Limb (tissue), 2 donors: ENCODE results near the gene SNX12.

ENCODE experiments used
- DNase-seq, 2 donors: peaks; one replicate each; pipeline ENCODE4 v3.0.0-alpha.2; 2016; ENCODE audit errors: extremely low spot score in 2 of 2

SNX12 gene

DNA sequence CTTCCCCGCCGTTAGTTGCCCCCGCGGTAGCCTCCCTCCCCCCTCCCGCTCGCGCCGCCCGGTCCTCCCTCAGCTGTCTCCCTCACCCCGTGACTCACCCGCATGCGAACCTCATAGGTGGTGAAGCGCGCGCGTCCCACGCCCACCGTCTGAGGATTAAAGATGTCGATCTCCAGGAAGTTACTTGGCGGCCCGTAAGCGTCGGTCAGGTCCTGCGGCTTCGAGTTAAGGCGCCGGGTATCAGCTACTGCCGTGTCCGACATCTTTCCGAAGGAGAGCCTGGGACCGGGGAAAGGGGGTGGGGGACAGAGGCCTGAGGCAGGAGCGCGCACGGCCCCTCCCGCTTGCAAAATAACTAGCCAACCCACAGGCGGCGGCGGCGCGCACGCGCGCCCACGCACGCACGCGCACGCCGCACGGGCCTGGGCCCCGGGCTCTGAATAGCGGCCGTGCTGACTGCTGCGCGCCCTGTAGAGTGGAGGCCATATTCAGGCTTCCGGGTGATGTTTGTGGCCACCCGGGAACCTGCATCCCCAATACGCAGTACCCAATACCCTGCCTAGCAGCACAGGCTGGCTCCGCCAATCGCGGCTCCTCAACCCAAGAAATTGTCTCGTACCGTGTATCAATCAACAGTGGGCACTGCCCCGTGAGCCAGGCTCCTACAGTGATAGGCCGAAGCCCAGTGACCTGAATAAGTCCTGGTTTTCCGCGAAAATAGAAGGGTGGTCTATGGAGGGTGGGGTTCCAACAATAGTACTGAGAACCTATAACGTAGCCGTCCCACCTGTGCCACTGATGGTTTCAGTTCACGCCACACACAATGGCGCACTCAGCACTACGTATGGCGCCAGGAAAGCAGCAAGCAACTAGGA lies at the start of gene SNX12:
SNX12 (minus strand) TSS at position 291 of the 875 bp plus-strand sequence; CDS start at position 263, 28 bp downstream.
- peak; percentile 80 to 92 for DNase-seq

DNA sequence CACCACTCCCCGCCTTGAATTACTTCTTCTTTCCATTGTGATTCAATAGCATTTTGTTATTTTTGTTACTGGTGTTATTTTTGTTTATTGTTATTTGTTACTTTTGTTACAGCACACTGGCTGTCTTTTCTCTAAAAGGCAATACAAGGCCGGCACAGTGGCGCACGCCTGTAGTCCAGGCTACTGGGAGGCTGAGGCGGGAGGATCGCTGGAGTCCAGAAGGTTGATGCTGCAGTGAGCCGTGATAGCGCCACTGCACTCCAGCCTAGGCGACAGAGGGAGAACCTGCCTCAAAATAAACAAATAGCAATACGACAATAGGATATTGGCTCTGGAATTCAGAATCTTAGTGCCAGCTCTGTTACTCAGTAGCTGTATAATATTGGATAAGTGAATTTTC lies 49.2 kb upstream of the SNX12 start:
- DNase-seq, result no peak

DNA sequence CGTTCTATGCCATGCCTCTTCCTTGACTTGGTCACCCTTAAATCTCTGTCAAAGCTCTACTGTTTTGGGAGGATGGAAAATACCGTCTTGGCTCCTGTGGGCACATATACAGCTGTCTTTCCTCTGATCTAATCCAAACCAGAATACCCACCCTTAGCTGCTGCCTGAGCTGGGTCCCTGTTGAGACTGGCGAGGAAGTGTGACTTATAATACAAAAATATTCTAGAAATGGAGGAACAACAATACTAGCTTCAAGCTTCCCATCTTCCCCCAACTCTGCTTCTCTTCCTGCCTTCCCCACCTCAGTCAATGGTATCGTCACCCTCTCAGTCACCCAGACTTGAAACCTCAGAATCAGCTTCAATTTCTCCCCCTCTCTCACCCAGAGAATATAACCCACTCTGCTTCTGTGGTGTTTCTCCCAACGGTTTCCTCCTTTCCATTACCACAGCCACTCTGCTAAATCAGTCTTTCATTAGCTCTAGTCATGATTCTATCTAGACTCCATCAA lies 43.8 kb upstream of the SNX12 start:
- no peak for DNase-seq

DNA sequence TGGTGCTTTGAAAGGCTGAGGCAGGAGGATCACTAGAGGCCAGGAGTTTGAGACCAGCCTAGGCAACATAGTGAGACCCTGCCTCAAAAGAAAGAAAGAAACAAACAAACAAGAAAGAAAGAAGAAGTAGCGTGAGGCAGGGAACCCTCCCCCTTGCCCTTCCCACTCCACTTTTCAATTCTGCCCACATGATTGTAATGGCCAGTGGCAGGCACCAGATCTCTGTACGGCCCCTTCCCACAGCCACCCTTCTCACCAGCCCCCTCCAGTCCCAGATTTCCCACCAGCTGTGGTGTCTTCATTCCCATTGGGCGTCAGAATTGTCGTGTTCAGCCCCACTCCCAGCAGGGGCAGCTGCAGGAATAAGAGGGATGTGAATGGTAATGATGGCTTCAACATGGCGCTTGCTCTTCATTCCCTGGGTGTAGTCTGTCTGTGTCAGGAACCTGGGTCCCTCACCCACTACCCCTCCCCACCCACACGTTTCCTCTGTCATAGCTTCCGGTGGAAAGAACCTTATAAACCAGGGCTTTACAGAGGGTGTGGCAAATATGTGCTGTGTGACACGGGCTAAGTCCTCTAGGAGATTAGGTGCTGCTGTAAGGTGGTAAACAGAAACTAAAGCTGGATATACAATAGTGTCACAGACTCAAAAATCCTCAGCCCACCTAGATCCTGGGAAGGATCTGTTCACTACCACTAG lies 43.2 kb upstream of the SNX12 start, which contains the start of gene IL2RG:
IL2RG (minus strand) TSS at position 437 of the 703 bp plus-strand sequence; CDS start at position 399, 38 bp downstream.
- DNase-seq, result no peak

DNA sequence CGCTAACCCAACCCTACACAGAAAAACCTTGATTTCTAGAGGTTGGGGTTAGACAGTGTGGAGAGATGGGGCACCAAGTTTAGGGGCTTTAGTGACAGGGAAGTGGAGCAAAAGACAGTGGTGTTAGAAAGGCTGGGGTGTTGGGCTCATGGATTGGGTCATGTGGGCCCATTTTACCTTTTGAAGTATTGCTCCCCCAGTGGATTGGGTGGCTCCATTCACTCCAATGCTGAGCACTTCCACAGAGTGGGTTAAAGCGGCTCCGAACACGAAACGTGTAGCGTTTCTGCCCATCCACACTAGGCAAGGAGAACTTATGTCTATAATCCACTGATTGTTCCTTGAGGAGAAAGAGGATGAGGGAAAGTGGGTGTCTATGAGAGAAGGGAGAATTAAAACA lies 40.9 kb upstream of the SNX12 start:
- no peak for DNase-seq

DNA sequence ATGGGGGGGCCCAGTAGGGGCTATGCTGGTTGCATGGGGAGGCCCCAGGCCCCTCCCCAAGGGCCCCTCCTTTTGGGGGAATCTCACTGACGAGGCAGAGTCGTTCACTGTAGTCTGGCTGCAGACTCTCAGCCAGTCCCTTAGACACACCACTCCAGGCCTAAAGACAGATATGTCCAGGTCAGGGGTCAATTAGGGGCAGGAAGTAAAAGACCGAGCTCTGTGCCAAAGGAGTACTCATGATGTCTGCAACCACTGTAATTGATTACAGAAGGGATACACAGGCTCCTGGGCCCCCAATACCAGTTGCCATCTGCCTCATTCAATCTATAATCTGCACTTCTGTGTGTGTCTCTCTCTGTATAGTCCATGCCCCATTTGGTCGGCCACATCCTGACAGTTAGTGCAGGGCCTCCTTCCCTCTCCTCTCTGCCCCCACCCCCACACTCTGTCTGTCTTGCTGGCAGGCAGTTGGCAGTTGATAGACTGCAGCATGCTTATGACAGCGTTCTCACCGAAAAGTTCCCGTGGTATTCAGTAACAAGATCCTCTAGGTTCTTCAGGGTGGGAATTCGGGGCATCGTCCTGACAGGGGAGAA lies 39.7 kb upstream of the SNX12 start:
- DNase-seq, result no peak

DNA sequence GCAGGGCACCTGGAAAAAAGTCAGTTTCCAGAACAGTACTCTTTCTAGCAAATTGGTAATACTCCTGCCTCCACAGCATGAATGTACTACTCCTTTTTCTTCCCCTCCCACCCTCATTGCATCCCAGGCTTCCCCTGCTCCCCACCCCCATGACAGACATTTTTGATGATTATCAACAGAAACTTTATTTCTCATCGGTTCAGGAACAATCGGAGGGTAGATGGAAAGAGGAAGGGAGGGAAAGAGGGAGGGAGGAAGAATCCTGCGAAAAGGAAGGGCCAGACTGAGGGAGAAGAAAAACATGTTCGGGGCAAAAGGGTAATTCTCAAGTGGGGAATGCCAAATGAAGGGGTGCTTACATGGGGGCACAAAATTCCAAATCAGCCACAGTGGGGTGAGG lies 39.1 kb upstream of the SNX12 start:
- no peak for DNase-seq

DNA sequence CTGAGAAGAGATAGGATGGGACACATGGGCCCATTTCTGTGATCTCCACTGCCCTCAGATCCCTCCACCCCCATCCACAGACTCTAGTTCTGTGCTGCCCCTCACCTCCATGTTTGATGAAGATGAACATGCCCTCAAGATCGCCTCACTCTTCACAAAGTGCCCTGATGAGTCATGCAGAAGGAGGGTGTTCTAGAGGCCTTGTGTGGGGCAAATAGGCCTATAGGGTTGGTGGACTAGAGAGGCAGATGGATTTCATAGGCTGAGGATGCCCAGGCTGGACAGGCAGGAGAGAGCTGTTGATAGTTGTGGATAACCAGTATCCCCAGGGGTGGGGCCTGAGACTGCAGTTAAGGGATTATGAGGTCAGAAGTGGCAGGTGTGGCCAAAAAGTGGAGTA lies 38.3 kb upstream of the SNX12 start, which contains the start of gene CXorf65:
CXorf65 (minus strand) TSS at position 314 of the 400 bp plus-strand sequence; CDS start at position 130, 184 bp downstream.
- DNase-seq, result no peak

DNA sequence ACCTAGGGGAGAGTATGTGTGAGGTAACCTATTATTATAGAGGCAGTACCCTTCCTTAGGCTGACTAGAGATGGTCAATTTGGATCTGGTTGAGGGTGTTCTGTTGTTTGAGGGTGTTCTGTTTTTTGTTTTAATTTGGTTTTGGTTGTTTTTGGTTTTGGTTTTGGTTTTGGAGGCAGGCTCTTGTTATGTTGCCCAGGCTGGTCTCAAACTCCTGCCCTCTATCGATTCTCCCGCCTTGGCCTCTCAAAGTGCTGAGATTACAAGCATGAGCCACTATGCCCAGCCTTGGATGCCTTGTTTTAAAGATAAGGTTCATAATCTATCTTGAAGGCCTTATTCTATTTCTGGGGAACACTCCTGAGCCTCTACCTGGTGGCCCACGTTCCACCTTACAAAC lies 37.5 kb upstream of the SNX12 start:
- DNase-seq, result no peak

DNA sequence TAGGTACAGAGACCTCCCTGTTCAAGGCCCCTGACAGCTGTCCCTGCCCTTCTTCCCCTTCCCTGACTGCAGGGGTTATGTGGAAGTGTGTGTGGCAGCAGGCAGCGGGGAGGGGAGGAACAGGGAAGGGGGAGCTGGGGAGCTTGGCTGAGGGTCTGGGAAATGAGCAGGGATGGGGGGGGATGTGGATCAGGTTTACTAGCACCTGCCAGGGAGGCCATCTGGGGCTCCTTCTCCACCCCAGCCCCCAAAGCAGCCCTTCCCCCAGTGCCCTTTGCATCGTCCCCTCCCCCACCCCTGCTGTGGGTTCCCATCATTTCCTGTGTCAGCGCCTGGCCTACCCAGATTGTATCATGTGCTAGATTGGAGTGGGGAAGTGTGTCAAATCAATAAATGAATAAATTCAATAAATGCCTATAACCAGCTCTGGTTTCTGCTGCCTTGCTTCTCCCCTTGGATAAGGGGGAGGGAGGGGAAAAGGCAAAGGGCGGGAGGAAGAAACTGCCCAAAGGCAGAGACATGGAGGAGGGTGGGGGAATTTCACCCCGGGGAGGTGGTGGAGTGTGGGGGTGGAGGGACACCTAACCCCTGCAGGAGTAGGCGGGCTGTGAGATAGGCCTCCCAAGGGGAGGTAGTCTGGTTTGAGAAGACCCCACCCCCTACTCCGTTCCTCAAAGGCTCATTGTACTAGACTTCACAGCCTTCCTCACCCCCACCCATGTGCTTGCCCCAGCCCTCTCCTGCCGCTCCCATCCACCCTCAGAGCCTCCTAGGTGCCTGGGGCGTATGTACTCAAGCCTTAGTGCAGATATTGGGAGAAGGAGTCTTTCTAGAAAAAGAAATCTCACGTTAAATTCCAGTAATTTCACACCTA lies 35.2 kb upstream of the SNX12 start:
- peak; percentile 64 to 76 for DNase-seq

DNA sequence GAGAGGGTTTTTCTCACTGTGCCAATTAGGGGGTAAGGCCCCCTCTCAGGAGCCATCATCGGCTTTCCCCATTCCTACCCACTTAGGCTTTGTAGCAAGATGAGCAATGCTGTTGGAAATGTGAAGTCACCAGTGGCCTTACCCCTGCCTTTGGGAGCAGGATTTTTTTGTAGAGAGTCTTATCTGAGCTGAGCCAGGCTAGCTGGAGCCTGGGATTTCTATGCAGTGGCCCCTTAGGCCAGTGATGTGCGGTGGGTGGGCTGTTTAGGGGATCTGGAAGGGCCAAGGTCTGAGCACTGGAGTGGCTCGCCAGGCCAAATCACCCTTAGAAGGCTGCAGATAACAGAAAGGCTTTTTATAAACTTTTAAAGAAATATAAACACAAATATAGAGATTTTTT lies 34.2 kb upstream of the SNX12 start:
- DNase-seq, result no peak

DNA sequence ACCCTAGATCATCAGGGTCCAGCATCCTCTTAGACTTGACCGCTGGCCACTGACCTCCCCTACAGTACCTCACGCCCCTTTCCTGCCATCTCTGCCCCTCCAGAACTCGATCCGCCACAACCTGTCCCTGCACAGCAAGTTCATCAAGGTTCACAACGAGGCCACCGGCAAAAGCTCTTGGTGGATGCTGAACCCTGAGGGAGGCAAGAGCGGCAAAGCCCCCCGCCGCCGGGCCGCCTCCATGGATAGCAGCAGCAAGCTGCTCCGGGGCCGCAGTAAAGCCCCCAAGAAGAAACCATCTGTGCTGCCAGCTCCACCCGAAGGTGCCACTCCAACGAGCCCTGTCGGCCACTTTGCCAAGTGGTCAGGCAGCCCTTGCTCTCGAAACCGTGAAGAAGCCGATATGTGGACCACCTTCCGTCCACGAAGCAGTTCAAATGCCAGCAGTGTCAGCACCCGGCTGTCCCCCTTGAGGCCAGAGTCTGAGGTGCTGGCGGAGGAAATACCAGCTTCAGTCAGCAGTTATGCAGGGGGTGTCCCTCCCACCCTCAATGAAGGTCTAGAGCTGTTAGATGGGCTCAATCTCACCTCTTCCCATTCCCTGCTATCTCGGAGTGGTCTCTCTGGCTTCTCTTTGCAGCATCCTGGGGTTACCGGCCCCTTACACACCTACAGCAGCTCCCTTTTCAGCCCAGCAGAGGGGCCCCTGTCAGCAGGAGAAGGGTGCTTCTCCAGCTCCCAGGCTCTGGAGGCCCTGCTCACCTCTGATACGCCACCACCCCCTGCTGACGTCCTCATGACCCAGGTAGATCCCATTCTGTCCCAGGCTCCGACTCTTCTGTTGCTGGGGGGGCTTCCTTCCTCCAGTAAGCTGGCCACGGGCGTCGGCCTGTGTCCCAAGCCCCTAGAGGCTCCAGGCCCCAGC lies 32.7 kb upstream of the SNX12 start:
- DNase-seq, result no peak

DNA sequence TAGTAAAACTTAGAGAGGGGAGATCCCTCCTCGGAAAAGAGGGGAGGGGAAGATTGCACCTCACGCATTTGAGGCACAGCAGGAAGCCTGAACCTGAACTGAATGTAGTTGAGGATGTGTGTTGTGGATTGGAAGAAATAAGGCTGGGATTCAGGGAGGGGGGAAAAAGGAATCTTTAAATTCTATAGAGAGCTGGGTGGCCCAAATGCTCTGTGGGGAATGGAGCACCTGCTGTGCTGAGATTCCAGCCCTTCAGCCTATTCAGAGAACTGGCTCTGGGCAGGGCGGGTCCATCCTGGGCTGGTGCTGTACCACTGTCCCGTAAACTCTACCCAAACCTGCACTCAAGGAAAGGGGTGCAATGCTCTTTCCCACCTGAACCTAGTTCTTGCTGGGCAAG lies 31.6 kb upstream of the SNX12 start:
- DNase-seq, result no peak

DNA sequence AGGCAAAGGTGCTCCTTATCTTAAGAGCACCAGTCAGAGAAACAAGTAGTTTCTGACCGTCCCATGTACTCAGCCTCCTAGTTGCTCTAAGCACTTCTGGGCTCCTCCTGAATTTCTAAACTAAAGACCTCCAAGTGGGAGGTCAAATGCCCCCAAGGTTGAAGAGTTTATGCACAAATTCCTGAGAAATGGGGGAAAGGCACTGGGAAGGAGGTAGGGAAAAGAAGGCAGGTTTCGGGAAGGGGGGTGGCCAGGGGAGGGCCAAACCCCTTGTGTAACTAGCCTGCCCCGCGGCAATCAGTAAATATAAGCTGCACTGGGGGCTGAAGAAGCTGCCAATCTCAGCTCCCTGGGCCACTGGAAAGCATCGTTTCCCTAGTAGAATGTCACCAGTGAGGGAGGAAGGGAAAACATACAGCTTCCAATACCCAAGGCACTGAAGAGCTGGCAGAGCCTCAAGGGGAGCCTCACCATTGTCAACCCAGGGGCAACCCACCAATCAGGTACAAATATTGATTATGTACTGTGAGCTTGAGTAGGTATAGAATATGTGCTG lies 30.9 kb upstream of the SNX12 start:
- no peak for DNase-seq

DNA sequence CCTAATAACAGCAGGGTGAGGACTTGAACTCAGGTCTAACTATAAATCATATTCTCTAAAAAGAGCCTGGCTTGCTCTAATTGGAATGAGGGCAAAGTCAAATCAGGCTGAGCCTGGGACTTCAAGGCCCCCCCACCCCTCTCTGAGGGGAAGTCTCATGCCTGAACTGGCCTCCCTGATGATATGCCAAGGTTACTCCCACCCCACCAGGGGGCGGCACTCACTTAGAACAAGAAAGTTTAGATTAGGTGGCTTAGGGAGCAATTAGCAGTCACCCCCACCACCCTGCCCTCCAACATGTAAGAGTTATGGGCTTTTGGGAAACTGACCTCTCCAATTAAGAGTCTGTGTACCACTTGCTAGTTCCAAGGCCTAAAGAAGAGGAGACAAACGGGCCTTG lies 30.2 kb upstream of the SNX12 start:
- peak in 1 of 2 donors; percentile 61 for DNase-seq

DNA sequence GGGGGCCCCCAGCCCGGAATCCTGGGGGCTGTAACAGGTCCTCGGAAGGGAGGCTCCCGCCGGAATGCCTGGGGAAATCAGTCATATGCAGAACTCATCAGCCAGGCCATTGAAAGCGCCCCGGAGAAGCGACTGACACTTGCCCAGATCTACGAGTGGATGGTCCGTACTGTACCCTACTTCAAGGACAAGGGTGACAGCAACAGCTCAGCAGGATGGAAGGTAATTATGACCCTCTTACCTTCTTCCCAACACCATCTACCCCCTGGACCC lies 28.6 kb upstream of the SNX12 start:
- DNase-seq, result no peak

DNA sequence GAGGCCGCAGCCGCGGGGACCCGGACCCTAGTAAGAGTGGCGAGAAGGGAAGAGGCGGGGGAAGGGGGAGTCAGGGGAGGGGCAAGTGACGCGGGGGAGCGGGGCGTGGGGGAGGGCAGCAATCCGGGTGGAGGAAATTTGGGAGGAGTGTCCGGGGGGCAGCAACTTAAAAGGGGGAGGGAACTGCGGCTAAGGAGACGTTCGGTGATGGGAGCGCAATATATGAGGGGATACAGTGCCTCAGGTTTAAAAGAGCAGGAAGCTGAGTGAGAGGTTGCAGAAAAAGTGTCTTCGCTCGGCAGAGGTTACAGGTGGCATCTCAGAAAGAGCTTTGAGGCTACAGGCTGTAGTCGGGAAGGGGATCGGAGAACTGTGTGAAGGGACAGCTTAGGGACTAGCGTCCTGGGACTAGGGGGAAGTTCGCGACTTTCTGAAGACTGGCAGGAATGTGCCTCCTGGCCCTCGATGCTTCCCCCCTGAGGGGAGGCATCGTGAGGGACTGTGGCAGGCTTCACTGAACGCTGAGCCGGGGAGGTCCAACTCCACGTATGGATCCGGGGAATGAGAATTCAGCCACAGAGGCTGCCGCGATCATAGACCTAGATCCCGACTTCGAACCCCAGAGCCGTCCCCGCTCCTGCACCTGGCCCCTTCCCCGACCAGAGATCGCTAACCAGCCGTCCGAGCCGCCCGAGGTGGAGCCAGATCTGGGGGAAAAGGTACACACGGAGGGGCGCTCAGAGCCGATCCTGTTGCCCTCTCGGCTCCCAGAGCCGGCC lies 28.0 kb upstream of the SNX12 start:
- peak in 1 of 2 donors; percentile 54 for DNase-seq

DNA sequence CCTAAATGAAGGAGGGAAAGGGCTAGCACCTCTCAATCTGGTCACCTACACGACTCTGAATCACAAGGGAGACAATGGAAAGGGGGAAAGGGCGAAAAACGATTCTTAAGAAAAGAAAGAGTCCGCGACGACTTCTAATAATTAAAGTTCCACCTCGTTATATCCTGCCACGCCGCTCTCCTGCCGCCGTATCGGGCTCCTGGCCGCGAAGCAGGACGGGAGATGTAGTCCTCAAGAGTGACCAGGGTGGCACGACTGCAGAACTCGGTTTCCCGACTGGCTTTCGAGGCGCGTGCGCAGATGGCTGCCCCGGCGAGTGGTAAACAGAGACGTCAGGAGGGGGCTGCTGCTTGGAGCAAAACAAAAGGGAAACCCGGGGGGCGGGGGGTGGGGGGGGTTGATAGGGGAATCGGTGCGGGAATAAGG lies 27.4 kb upstream of the SNX12 start, which contains the start of gene FOXO4:
FOXO4 (plus strand) TSS at position 297 of the 426 bp plus-strand sequence. CDS start 678 bp downstream, outside the sequence.
- DNase-seq, result peak; percentile 85 to 89

DNA sequence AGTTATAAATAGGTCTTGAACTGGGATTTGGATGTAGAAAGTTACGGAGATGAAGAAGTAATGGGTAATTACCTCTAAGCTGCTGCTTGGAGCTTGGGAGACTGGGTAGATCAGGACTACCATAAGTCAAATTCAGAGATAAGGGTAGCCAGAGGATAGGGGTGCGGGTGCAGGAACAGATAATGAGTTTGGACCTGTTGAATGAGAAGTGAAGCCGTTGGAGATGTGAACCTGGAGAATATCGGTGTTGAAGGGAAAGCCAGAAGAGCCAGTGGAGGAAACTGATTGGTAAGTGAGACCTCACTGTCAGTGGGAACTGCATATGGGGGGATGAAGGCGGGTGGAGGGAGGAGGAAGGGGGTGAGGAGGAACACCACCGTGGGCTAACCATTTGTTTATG lies 26.9 kb upstream of the SNX12 start:
- DNase-seq, result no peak
